IgD-negative memory B cell (primary cell): ENCODE data around the gene OR2G2. TPM values are rescaled to one million over a fixed set of nuclear protein-coding genes. Genes with fewer than 3 reads are reported as not detected.
A peak's percentile ranks its signal among the peaks of the same experiment; 100 is the strongest.

Experiments
- H3K27ac Mint-ChIP-seq, 3 donors: one replicate each; pipeline ENCODE4 v1.8.0; 2020 to 2022; ENCODE audit warnings: mild to moderate bottlenecking in 3 of 3, mixed read lengths in 3 of 3, moderate library complexity in 1 of 3
- H3K27me3 Mint-ChIP-seq: one replicate; pipeline ENCODE4 v1.8.0; 2021; ENCODE audit warnings: mixed read lengths
- H3K36me3 Mint-ChIP-seq: one replicate; pipeline ENCODE4 v1.8.0; 2020; ENCODE audit warnings: mild to moderate bottlenecking, mixed read lengths
- H3K4me1 Mint-ChIP-seq, 3 donors: one replicate each; pipeline ENCODE4 v1.8.0; 2020 to 2022; ENCODE audit warnings: mixed read lengths in 3 of 3, mild to moderate bottlenecking in 1 of 3
- H3K4me3 Mint-ChIP-seq, 4 donors: one replicate each; pipeline ENCODE4 v1.8.0; 2020 to 2022; ENCODE audit warnings: mild to moderate bottlenecking in 4 of 4, mixed read lengths in 4 of 4, moderate library complexity in 3 of 4
- H3K9me3 Mint-ChIP-seq, 3 donors: one replicate each; pipeline ENCODE4 v1.8.0; 2020 to 2021; ENCODE audit warnings: mixed read lengths in 3 of 3, mild to moderate bottlenecking in 1 of 3
- polyA plus RNA-seq: library from polyadenylated mRNA; unstranded; fragments of 300-500 nt; fragmentation: Illumina TruSeq; gene quantifications from one replicate; pipeline ENCODE4 v1.2.3, GENCODE V29; 2021

OR2G2 gene
- polyA plus RNA-seq: not detected

GRCh38 chr1:247588060-247588459 is at the start of gene OR2G2:
TSS of gene OR2G2 (plus strand) at chr1:247588360. CDS start at chr1:247588360, 0 bp downstream.
- Mint-ChIP-seq H3K9me3 (peaks cover 0 to 7% (median 3%) of the 10 kb centered on the region in 3 donors), H3K27ac (peak within 1 kb of the TSS in 1 of 3 donors; percentile 72), H3K4me3 (no peak within 1 kb of the TSS), H3K4me1 (no peaks in the 10 kb centered on the region), H3K27me3 (peaks cover 4% of the 10 kb centered on the region), H3K36me3 (no peaks in the 10 kb centered on the region)

- Mint-ChIP-seq H3K4me1 (peaks cover 0 to 3% (median 0%) of the 10 kb centered on the region in 3 donors), H3K9me3 (peaks cover 0 to 5% (median 2%) of the 10 kb centered on the region in 3 donors), H3K4me3 (no peak overlapping the region), H3K27ac (no peak overlapping the region), H3K27me3 (peaks cover 9% of the 10 kb centered on the region), H3K36me3 (no peaks in the 10 kb centered on the region)
Measured at GRCh38 chr1:247538561-247538960, 49.6 kb upstream of the OR2G2 start.

GRCh38 chr1:247539215-247539614 is 48.9 kb upstream of the OR2G2 start:
- H3K9me3 Mint-ChIP-seq: peaks cover 0 to 5% (median 2%) of the 10 kb centered on the region in 3 donors

GRCh38 chr1:247540581-247540980 is 47.6 kb upstream of the OR2G2 start:
- Mint-ChIP-seq H3K27me3 (peaks cover 8% of the 10 kb centered on the region), H3K36me3 (no peaks in the 10 kb centered on the region), H3K27ac (no peak overlapping the region), H3K4me1 (peaks cover 0 to 3% (median 0%) of the 10 kb centered on the region in 3 donors), H3K9me3 (peaks cover 0 to 5% (median 2%) of the 10 kb centered on the region in 3 donors), H3K4me3 (peak overlapping the region in 1 of 4 donors; percentile 48)

More at GRCh38 chr1:247539215-247539614, 48.9 kb upstream of the OR2G2 start:
- H3K36me3 Mint-ChIP-seq: no peaks in the 10 kb centered on the region
- peaks cover 9% of the 10 kb centered on the region for H3K27me3 Mint-ChIP-seq
- no peak overlapping the region for H3K4me3 Mint-ChIP-seq
- no peak overlapping the region for H3K27ac Mint-ChIP-seq
- H3K4me1 Mint-ChIP-seq: peaks cover 0 to 3% (median 0%) of the 10 kb centered on the region in 3 donors

GRCh38 chr1:247542811-247543210 is 45.3 kb upstream of the OR2G2 start:
- H3K27ac Mint-ChIP-seq: no peak overlapping the region
- no peaks in the 10 kb centered on the region for H3K36me3 Mint-ChIP-seq
- H3K4me1 Mint-ChIP-seq: peaks cover 0 to 3% (median 0%) of the 10 kb centered on the region in 3 donors
- peaks cover 10% of the 10 kb centered on the region for H3K27me3 Mint-ChIP-seq
- no peak overlapping the region for H3K4me3 Mint-ChIP-seq
- H3K9me3 Mint-ChIP-seq: peaks cover 0 to 2% (median 2%) of the 10 kb centered on the region in 3 donors

- H3K27ac Mint-ChIP-seq: no peak overlapping the region
- H3K4me1 Mint-ChIP-seq: peaks cover 0 to 7% (median 6%) of the 10 kb centered on the region in 3 donors
- peaks cover 19% of the 10 kb centered on the region for H3K27me3 Mint-ChIP-seq
- H3K36me3 Mint-ChIP-seq: no peaks in the 10 kb centered on the region
- peak overlapping the region in 1 of 4 donors; percentile 53 for H3K4me3 Mint-ChIP-seq
- H3K9me3 Mint-ChIP-seq: peaks cover 0 to 2% (median 0%) of the 10 kb centered on the region in 3 donors
Measured at GRCh38 chr1:247548092-247548491, 40.1 kb upstream of the OR2G2 start.

GRCh38 chr1:247548769-247549182 is 39.4 kb upstream of the OR2G2 start, which contains the start of gene GCSAML:
TSS of gene GCSAML (plus strand) at chr1:247549134. CDS start at chr1:247549192, 58 bp downstream.
- peak within 1 kb of the TSS in 3 of 4 donors; percentile 32 to 53 (median 34) for H3K4me3 Mint-ChIP-seq
- no peaks in the 10 kb centered on the region for H3K36me3 Mint-ChIP-seq

GRCh38 chr1:247551721-247552120 is 36.4 kb upstream of the OR2G2 start:
- Mint-ChIP-seq H3K36me3 (no peaks in the 10 kb centered on the region), H3K27ac (no peak overlapping the region), H3K4me1 (peaks cover 0 to 7% (median 6%) of the 10 kb centered on the region in 3 donors), H3K27me3 (peaks cover 16% of the 10 kb centered on the region), H3K9me3 (no peaks in the 10 kb centered on the region), H3K4me3 (no peak overlapping the region)

More at GRCh38 chr1:247548769-247549182, 39.4 kb upstream of the OR2G2 start, which contains the start of gene GCSAML:
- Mint-ChIP-seq H3K4me1 (peaks cover 0 to 7% (median 6%) of the 10 kb centered on the region in 3 donors), H3K9me3 (peaks cover 0 to 2% (median 0%) of the 10 kb centered on the region in 3 donors), H3K27ac (no peak within 1 kb of the TSS), H3K27me3 (peaks cover 19% of the 10 kb centered on the region)

- Mint-ChIP-seq H3K4me3 (no peak overlapping the region), H3K27me3 (peaks cover 16% of the 10 kb centered on the region), H3K4me1 (peaks cover 0 to 7% (median 6%) of the 10 kb centered on the region in 3 donors), H3K36me3 (no peaks in the 10 kb centered on the region), H3K9me3 (no peaks in the 10 kb centered on the region), H3K27ac (no peak overlapping the region)
Measured at GRCh38 chr1:247552231-247552630, 35.9 kb upstream of the OR2G2 start.

- Mint-ChIP-seq H3K4me1 (no peaks in the 10 kb centered on the region), H3K27ac (no peak overlapping the region), H3K36me3 (no peaks in the 10 kb centered on the region), H3K4me3 (no peak overlapping the region), H3K27me3 (peaks cover 3% of the 10 kb centered on the region), H3K9me3 (peaks cover 0 to 2% (median 0%) of the 10 kb centered on the region in 3 donors)
Measured at GRCh38 chr1:247557926-247558674, 30.1 kb upstream of the OR2G2 start.

GRCh38 chr1:247561711-247562110 is 26.4 kb upstream of the OR2G2 start:
- no peak overlapping the region for H3K4me3 Mint-ChIP-seq
- H3K27me3 Mint-ChIP-seq: peaks cover 3% of the 10 kb centered on the region
- H3K9me3 Mint-ChIP-seq: peaks cover 0 to 2% (median 0%) of the 10 kb centered on the region in 3 donors

GRCh38 chr1:247562198-247562597 is 26.0 kb upstream of the OR2G2 start:
- no peaks in the 10 kb centered on the region for H3K36me3 Mint-ChIP-seq
- no peak overlapping the region for H3K4me3 Mint-ChIP-seq
- no peaks in the 10 kb centered on the region for H3K4me1 Mint-ChIP-seq
- H3K27ac Mint-ChIP-seq: no peak overlapping the region
- H3K27me3 Mint-ChIP-seq: peaks cover 3% of the 10 kb centered on the region
- peaks cover 0 to 2% (median 0%) of the 10 kb centered on the region in 3 donors for H3K9me3 Mint-ChIP-seq

More at GRCh38 chr1:247561711-247562110, 26.4 kb upstream of the OR2G2 start:
- Mint-ChIP-seq H3K36me3 (no peaks in the 10 kb centered on the region), H3K27ac (no peak overlapping the region), H3K4me1 (no peaks in the 10 kb centered on the region)

- Mint-ChIP-seq H3K4me3 (no peak overlapping the region), H3K4me1 (no peaks in the 10 kb centered on the region), H3K27me3 (peaks cover 4% of the 10 kb centered on the region), H3K27ac (no peak overlapping the region), H3K9me3 (peaks cover 7 to 10% (median 8%) of the 10 kb centered on the region in 3 donors), H3K36me3 (peaks cover 4% of the 10 kb centered on the region)
Measured at GRCh38 chr1:247574236-247574635, 13.9 kb upstream of the OR2G2 start.

GRCh38 chr1:247574664-247575063 is 13.5 kb upstream of the OR2G2 start:
- Mint-ChIP-seq H3K4me1 (no peaks in the 10 kb centered on the region), H3K36me3 (peaks cover 4% of the 10 kb centered on the region), H3K4me3 (no peak overlapping the region), H3K27ac (no peak overlapping the region), H3K9me3 (peaks cover 7 to 9% (median 8%) of the 10 kb centered on the region in 3 donors), H3K27me3 (peaks cover 4% of the 10 kb centered on the region)

- Mint-ChIP-seq H3K27ac (no peak overlapping the region), H3K4me3 (no peak overlapping the region), H3K4me1 (no peaks in the 10 kb centered on the region), H3K9me3 (peaks cover 0 to 4% (median 0%) of the 10 kb centered on the region in 3 donors), H3K36me3 (no peaks in the 10 kb centered on the region), H3K27me3 (peaks cover 9% of the 10 kb centered on the region)
Measured at GRCh38 chr1:247576514-247576913, 11.6 kb upstream of the OR2G2 start.
